IPS-18c (cell line): Measurements from ENCODE around the gene CDC14A.

ENCODE experiments used
- H3K4me3 ChIP-seq: 2 replicates; pipeline ENCODE4 v1.7.0; 2013; ENCODE audit warnings: low read depth, mild to moderate bottlenecking, low read length, moderate library complexity; ENCODE audit not compliant: insufficient read depth
- H3K9me3 ChIP-seq: one replicate; pipeline ENCODE4 v1.6.1; 2013; ENCODE audit warnings: mild to moderate bottlenecking, low read length, moderate library complexity; ENCODE audit not compliant: control insufficient read depth, insufficient read depth

CDC14A gene, protein sequence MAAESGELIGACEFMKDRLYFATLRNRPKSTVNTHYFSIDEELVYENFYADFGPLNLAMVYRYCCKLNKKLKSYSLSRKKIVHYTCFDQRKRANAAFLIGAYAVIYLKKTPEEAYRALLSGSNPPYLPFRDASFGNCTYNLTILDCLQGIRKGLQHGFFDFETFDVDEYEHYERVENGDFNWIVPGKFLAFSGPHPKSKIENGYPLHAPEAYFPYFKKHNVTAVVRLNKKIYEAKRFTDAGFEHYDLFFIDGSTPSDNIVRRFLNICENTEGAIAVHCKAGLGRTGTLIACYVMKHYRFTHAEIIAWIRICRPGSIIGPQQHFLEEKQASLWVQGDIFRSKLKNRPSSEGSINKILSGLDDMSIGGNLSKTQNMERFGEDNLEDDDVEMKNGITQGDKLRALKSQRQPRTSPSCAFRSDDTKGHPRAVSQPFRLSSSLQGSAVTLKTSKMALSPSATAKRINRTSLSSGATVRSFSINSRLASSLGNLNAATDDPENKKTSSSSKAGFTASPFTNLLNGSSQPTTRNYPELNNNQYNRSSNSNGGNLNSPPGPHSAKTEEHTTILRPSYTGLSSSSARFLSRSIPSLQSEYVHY

DNA sequence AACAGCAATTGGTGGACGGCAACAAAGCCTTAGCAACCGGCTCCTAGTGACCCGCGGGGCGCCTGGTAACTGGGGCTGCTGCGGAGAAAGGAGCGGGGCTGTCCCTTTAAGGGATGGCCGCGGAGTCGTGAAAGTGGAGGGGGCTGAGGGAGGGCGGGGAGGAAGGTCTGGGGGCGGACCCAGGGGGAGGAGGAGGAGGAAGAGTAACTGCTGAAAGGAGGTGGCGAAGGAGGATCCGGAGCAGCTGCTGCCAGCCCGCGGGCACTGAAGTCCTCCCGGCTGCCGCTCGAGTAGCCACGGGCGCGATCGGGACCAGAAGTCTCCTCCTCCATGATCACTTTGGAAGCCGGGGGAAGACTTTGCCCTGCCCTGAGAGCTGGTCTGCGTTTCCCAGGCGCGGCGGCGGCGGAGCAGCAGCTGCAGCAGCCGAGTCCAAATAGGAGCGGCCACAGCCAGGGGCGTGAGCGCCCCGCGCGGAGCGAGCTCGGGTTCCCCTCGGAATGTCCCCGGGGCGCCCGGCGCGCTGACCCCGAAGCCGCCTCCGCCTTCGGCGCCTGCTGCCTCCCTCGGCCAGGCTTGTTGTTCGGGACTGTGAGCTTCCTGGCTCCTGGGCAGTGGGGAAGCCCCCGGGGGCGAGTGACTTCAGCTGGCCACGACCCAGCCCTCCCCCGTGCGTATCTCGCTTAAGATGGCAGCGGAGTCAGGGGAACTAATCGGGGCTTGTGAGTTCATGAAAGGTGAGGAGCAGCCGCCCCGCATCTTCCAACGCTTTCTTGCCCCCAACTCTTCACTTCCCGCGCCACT is at the start of gene CDC14A:
CDC14A (plus strand) TSS at position 240 of the 804 bp plus-strand sequence; CDS start at position 689, 449 bp downstream.
- peak within 1 kb of the TSS; percentile 94 for H3K4me3 ChIP-seq

DNA sequence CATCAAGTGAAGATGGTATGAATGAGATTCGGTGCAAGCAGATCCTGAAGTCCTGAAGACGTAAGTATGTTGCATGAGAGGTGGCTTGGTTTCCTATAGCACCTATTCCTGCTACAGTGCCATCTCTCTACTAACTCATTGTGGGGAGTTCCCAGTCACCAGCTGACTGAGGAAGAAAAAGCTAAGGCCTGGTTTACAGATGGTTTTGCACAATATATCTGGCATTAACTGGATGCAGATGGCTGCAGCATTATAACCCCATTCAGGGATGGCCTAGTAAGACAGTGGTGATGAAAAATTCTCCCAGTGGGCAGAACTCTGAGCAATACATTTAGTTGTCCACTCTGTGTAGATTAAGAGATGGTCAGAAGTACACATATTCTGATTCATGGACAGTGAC is 49.6 kb upstream of the CDC14A start:
- H3K4me3 ChIP-seq, result no peak overlapping the region
- H3K9me3 ChIP-seq, result no peaks in the 10 kb centered on the region

More for the DNA sequence above, at the start of gene CDC14A:
- no peaks in the 10 kb centered on the region for H3K9me3 ChIP-seq

DNA sequence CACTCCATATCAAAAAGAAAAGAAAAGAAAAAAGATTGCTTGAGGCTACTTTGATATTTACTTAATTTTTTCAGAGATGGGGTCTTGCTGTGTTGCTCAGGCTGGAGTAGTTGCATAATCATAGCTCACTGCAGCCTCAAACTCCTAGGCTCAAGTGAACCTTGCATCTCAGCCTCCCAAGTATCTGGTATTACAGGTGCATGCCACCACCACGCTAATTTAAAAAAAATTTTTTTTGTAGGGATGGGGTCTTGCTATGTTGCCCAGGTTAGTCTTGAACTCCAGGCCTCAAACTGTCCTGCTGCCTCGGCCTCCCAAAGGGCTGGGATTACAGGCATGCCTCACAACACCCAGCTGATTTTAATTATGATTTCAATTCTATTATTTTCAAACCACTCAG is 48.1 kb upstream of the CDC14A start:
- no peaks in the 10 kb centered on the region for H3K9me3 ChIP-seq
- H3K4me3 ChIP-seq, result no peak overlapping the region

DNA sequence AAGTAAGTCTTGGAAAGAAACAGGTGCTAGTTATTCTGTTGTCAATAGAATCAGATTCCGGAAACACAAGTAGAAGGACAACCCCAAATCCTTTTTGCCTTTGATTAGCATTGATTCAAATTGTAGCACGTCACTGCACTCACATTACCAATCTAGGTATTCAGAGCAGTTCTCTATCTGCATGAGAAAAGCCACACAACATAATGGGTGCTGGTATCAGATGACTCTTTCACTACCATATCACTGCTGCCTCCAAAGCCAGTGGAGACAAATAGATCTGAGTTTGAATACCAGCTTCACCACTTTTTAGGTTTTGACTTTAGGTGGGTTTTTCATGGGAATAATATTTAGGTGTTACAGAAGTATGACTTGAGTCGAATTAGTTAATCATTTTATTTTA is 47.4 kb upstream of the CDC14A start:
- no peak overlapping the region for H3K4me3 ChIP-seq
- no peaks in the 10 kb centered on the region for H3K9me3 ChIP-seq

DNA sequence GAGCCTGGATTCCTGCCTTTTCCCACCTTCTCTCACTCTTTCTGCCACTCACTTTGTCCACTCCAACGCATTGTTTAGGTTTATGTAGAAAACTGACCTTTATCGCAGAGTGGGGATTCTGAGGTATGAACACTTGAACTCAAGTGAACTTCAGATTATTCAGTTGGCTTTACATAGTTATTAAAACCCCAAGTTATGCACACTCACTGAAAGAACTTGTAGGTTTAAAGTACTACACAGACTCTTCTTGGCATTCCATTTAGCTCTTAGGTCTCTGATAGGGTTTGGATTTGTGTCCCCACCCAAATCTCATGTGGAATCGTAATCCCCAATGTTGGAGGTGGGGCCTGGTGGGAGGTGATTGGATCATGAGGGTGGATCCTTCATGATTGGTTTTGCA is 46.4 kb upstream of the CDC14A start:
- no peak overlapping the region for H3K4me3 ChIP-seq

DNA sequence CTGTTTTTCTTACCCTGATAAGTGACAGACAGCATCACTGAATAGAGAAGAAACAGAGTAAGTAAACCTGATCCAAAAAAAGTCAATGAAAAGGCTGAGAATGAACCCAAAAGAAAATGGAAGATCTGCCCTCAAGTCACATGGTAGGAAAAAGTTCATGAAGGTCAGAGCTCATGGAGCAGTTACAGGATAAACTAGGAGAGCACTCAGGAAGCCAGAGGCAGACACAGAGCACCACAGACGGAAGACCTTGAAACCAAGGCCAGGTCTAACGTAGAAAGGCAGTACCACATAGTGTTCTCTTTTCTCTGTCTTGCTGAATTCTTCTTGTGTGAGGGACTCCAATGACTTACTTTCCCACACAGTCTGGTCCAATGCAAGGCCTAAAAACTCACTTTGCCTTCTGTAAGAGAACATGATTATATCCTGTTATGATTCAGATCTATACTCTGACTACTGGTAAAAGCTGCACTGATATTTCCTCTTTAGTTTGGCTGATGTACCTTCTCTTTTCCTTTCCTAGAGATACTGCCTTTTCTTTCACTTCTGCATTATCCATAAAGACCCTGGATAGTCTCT is 45.5 kb upstream of the CDC14A start:
- no peaks in the 10 kb centered on the region for H3K9me3 ChIP-seq
- no peak overlapping the region for H3K4me3 ChIP-seq

More for the DNA sequence above, 46.4 kb upstream of the CDC14A start:
- no peaks in the 10 kb centered on the region for H3K9me3 ChIP-seq

DNA sequence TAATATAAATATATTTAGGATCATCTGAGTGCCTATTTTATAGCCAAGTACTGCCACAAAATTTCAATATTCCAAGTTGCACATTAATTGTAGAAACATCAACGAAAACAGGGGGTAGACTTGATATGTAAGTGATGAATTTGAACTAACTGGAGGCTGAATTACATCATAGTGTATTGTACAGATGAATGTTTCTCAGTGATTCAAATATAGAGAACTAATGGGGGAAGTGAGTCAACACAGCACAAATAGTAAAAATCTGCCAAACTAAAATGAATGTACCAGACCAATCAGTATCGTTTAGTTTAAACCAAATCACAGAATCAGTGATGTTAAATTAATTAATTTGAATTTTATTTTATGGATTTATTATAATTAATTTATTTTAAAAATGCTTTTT is 43.5 kb upstream of the CDC14A start:
- H3K9me3 ChIP-seq, result no peaks in the 10 kb centered on the region
- no peak overlapping the region for H3K4me3 ChIP-seq

DNA sequence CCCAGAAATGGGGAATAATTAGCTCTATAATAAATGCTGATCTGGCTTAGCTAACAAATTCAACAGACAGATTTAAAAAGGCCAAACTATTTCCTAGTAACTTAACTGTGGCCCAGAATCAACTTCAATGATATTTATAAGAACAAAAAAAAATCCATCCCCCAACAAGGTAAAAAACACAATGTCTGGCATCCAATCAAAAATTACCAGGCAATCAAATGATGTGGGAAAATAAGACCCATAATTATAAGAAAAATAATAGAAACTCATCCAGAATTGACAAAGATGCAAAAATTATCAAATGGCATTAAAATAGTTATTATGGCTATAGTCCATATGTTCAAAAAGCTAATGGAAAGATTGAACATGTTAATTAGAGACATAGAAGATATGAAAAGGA is 42.4 kb upstream of the CDC14A start:
- no peaks in the 10 kb centered on the region for H3K9me3 ChIP-seq
- H3K4me3 ChIP-seq, result no peak overlapping the region

DNA sequence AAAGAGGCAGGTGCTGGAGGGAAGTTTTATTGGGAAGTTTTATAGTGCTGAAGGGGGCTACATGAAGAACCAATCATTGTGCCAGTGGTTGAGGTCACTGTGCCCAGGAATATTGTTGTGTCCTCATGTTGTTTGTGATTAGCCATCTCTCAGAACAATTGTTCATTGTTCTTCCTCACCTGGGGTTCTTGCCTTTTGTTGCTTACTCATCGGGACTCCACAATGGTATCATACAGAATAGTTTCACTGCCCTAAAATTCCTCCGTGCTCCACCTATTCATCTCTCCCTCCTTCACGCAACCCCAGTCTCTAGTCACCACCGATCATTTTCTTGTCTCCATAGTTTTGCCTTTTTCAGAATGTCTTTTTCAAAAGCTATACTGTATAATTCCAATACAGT is 38.9 kb upstream of the CDC14A start:
- no peaks in the 10 kb centered on the region for H3K9me3 ChIP-seq
- no peak overlapping the region for H3K4me3 ChIP-seq

DNA sequence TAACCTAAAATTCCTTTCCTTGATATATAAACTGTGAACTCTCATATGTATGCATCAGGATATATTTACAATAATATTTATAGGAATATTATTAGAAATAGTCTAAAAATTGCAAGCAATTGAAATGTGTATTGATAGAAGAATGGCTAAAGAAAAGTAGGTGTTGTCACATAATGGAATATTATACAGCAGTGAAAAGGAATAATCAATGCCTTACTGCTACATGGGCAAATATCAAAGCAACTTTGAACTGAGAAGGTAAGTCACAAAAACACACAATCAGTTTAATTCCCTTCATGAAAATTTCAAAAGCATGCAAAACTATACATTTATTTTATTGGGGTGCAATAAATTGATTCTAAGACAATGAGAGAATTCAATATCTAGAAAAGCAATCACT is 35.7 kb upstream of the CDC14A start:
- peaks cover 4% of the 10 kb centered on the region for H3K9me3 ChIP-seq
- no peak overlapping the region for H3K4me3 ChIP-seq

DNA sequence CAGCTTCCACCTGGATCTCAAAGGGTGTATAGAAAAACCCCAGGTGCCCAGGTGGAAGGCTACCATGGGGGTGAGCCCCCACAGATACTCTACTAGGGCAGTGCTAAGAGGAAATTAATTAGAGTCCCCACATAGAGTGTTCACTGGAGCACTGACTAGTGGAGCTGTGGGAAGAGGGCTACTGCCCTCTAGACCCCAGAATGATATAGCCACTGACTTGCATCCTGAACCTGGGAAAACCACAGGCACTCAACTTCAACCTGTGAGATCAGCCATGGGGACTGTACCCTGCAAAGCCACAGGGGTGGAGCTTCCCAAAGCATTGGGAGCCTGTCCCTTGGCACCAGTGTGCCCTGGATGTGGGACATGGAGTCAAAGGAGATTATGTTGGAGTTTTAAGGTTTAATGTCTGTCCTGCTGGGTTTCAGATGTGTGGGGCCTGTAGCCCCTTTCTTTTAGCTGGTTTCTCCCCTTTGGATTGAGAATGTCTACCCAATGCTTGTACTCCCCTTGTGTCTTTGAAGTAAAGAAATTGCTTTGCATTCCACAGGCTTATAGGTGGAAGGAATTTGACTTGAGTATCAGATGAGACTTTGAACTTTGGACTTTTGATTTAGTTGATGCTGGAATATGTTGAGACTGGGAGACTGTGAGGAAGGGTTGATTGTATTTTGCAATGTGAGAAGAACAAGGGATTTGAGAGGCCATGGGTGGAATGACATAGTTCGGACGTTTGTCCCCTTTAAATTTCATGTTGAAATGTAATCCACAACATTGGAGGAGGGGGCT is 31.8 kb upstream of the CDC14A start:
- Histone ChIP-seq H3K4me3 (no peak overlapping the region), H3K9me3 (peaks cover 4% of the 10 kb centered on the region)

DNA sequence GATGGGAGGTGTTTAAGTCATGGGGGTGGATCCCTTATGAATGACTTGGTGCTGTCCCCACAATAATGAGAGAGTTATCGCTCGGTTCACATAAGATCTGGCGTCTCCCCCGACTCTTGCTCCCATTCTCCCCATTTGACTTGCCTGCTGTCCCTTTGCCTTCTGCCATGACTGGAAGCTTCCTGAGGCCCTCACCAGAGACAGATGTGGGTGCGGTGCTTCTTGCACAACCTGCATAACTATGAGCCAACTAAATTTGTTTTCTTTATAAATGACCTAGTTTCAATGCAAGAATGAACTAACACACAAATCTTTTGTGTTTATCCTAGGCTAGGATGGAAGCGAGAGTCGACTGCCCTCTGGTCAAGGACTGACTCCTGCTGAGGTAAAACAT is 31.2 kb upstream of the CDC14A start:
- Histone ChIP-seq H3K9me3 (peaks cover 4% of the 10 kb centered on the region), H3K4me3 (no peak overlapping the region)

DNA sequence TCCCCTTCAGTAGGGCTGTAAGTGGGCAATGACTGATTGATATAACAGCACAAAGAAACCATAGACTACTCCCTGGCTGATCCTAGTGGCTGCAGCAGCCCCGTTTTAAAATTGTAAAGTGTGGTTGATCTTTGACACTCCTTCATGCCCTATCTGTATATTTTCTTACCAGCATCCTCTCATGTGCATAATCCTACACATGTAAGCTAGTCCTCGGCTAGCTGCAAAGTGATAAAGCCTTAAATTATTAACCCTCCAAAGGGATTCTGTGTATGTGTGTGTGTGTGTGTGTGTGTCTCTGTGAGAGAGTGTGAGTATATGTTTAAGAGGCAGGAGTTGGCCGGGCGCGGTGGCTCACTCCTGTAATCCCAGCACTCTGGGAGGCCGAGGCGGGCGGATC is 30.8 kb upstream of the CDC14A start:
- no peak overlapping the region for H3K4me3 ChIP-seq
- H3K9me3 ChIP-seq, result peaks cover 4% of the 10 kb centered on the region

DNA sequence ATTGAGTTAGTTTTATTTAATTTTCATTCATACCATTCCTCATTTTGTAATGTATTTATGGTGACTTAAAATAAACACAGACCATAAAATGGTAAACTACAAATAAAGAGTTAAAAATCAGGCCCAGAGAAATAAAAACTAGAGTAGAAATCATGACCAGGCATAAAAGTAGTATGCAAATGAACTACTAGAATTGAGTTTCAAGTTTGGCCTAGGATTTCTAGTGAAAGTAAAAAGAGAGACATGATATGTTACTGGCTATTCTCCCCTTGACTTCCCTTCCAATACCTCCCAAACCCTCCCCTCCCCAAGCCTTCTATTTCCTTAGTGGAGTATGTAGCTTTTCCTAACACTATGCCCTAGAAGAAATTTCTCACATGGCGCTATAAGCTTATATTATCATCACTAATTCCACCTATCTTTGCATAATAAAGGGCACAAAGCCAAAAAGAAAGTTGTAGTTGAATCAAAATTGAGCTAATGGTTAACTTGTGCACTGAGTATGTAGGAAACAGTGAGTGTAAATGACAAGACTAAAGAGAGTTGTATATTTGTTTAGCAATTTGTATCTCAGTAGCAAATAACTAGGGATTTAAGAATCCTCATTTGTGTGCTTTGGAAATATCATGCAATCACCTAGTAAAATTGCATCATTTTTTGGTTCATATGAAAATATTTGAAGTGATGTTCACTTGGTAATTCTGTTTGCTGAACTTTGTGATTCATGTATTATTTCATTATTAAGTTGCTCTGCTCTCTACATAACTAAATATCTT is 29.7 kb upstream of the CDC14A start:
- Histone ChIP-seq H3K9me3 (peaks cover 4% of the 10 kb centered on the region), H3K4me3 (no peak overlapping the region)

DNA sequence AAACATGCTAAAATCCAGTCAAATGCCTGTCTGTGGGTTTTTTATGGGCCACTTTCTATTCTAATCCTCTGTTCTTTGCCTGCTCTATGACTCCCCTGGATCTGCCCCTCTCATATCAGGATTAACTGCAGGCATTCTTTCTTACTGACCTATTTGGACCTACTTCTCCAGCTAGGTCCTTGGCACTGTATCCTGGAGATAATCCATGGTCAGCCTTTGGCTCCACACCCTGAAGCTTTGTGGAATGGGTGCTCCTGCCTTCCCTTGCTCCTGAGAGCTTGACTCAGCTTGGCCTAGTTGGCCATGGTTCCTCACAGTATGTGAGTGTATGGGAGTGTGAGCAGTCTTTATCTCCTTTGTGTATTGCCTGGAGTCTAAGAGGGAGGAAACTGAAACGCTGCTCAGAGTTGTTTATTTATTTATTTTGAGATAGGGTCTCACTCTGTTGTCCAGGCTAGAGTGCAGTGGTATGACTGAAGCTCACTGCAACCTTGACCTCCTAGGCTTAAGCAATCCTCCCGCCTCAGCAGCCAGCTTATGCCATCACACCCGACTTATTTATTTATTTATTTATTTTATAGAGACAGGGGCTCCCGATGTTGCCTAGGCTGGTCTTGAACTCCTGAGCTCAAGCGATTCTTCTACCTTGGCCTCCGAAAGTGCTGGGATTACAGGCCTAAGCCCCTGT is 28.7 kb upstream of the CDC14A start:
- no peak overlapping the region for H3K4me3 ChIP-seq
- peaks cover 4% of the 10 kb centered on the region for H3K9me3 ChIP-seq
